Keratinocyte (primary cell): Measurements from ENCODE around the gene OLR1. TPM values are rescaled to one million over a fixed set of nuclear protein-coding genes. Genes with fewer than 3 reads are reported as not detected.
A peak's percentile ranks its signal among the peaks of the same experiment; 100 is the strongest.

Source experiments
- DNase-seq: peaks from one replicate; pipeline ENCODE4 v3.0.0-alpha.2; 2011; ENCODE audit warnings: low read depth, missing footprints, low spot score
- FAIRE-seq: peaks from 2 replicates; lab custom pipeline; 2011; peaks lifted over from hg19 to GRCh38; lab: Jason Lieb, UNC
- H2AFZ ChIP-seq: 2 replicates; pipeline ENCODE4 v1.6.0; 2012; ENCODE audit warnings: low read length, control low read depth, inconsistent platforms; ENCODE audit not compliant: control insufficient read depth
- H3K27ac ChIP-seq: 2 replicates; pipeline ENCODE4 v1.5.1; 2011; ENCODE audit warnings: low read length; ENCODE audit not compliant: control insufficient read depth, insufficient read depth
- H3K27me3 ChIP-seq: 3 replicates; pipeline ENCODE4 v1.6.0; 2011; ENCODE audit warnings: low read length; ENCODE audit not compliant: control insufficient read depth, insufficient read depth; ENCODE audit errors: extremely low read depth
- H3K36me3 ChIP-seq, 2 experiments: 2 replicates in 1 of 2; 3 replicates in 1 of 2; pipeline ENCODE4 v1.5.1; 2011; ENCODE audit warnings: low read length in 2 of 2, mild to moderate bottlenecking in 1 of 2; ENCODE audit not compliant: control insufficient read depth in 2 of 2, insufficient read depth in 2 of 2; ENCODE audit errors: extremely low read depth in 1 of 2
- H3K4me1 ChIP-seq: 3 replicates; pipeline ENCODE4 v1.5.1; 2011; ENCODE audit warnings: low read length; ENCODE audit not compliant: control insufficient read depth, insufficient read depth; ENCODE audit errors: extremely low read depth
- H3K4me2 ChIP-seq: 3 replicates; pipeline ENCODE4 v1.6.0; 2011; ENCODE audit warnings: low read depth, low read length; ENCODE audit not compliant: control insufficient read depth, insufficient read depth; ENCODE audit errors: extremely low read depth
- H3K4me3 ChIP-seq, 3 experiments: fragments of 200-600 bp in 1 of 3; sonication (generic) in 1 of 3; 2 replicates in 2 of 3; 3 replicates in 1 of 3; pipeline ENCODE4 v1.5.1; 2011 to 2016; ENCODE audit warnings: low read length in 3 of 3, mild to moderate bottlenecking in 3 of 3, control low read depth in 2 of 3, inconsistent platforms in 1 of 3, low read depth in 1 of 3, mixed read lengths in 1 of 3, mixed run types in 1 of 3, moderate library complexity in 1 of 3; ENCODE audit not compliant: control insufficient read depth in 2 of 3, insufficient read depth in 2 of 3; ENCODE audit errors: extremely low read depth in 1 of 3
- H3K79me2 ChIP-seq: 2 replicates; pipeline ENCODE4 v1.6.0; 2012; ENCODE audit warnings: low read length; ENCODE audit not compliant: control insufficient read depth, insufficient read depth
- H3K9ac ChIP-seq: 3 replicates; pipeline ENCODE4 v1.6.0; 2011; ENCODE audit warnings: low read length; ENCODE audit not compliant: control insufficient read depth, insufficient read depth; ENCODE audit errors: extremely low read depth
- H3K9me1 ChIP-seq: 3 replicates; pipeline ENCODE4 v1.6.0; 2011; ENCODE audit warnings: low read length; ENCODE audit not compliant: control insufficient read depth, insufficient read depth; ENCODE audit errors: extremely low read depth
- H3K9me3 ChIP-seq: 2 replicates; pipeline ENCODE4 v1.5.1; 2012; ENCODE audit warnings: low read depth, low read length; ENCODE audit not compliant: control insufficient read depth
- H4K20me1 ChIP-seq: 3 replicates; pipeline ENCODE4 v1.6.0; 2011; ENCODE audit warnings: low read length; ENCODE audit not compliant: control insufficient read depth, insufficient read depth; ENCODE audit errors: extremely low read depth
- EZH2 ChIP-seq: IDR thresholded peaks from one replicate; pipeline ENCODE4 v1.6.1; 2012; ENCODE audit warnings: inconsistent platforms, mild to moderate bottlenecking, low read length, moderate library complexity
- dilution Hi-C: fragments of 300-500 bp; cut with MboI; formaldehyde crosslinking; loops from one replicate; pipeline ENCODE4 v1.7.0; 2020; ENCODE audit warnings: low sequenced_read_pairs; ENCODE audit not compliant: extremely low pct_ligation_motif_present
- polyA plus RNA-seq, 5 experiments: library from polyadenylated mRNA; depleted of rRNA in 3 of 5; stranded (reverse) in 3 of 5; stranded (forward) in 1 of 5; unstranded in 1 of 5; fragments of >200 nt; gene quantifications; 1 replicate in 1 of 5; 2 replicates in 3 of 5; 3 replicates in 1 of 5; pipeline versions ENCODE4 v1.2.1 to v1.2.3, GENCODE V29; 2011 to 2012; ENCODE audit warnings: missing spikeins in 2 of 5, low read depth in 1 of 5, low replicate concordance in 1 of 5
- TF ChIP-seq, protein P1 (sequence below), 3 experiments: IDR thresholded peaks in 1 of 3; conservative IDR thresholded peaks in 1 of 3; optimal IDR thresholded peaks in 1 of 3; 2 replicates in 2 of 3; 3 replicates in 1 of 3; pipeline versions ENCODE3 to v1.5.1; 2011; ENCODE audit warnings: low read length in 3 of 3, mild to moderate bottlenecking in 3 of 3, moderate library complexity in 2 of 3, control low read depth in 1 of 3, inconsistent platforms in 1 of 3; ENCODE audit not compliant: insufficient read depth in 2 of 3; ENCODE audit errors: extremely low read depth in 1 of 3

Gene OLR1
- polyA plus RNA-seq, 1 donor (not counting 4 experiments of a cell fraction or from before 2014, with no cell fraction given) = 0.17 TPM

DNA sequence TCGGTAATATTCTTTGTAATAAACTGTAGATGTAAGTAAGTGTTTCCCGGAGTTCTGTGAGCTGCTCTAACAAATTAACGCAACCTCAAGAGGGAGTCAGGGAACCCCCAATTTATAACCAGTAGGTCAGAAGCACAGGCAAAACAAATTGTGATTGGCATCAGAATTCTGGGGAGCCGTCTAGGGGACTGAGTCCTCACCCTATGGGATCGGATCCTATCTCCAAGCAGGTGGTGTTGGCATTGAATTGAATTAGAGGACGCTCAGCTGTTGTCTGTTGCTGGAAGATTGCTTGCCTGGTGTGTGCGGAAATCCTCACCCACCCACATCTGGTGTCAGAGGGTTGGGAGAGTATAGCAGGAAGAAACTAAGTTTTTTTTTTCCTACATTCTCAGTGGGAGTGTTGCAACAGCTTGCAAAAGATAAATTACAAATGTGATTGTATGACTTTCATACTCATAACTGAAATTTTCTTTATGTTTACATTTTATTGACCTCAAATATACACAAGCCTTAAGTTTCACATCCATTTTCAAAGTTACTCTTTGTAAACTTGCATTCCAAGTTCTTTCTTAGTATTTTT, 12.4 kb upstream of the OLR1 start:
- no peak overlapping the region for H3K4me3 ChIP-seq
- no peak overlapping the region for H3K4me2 ChIP-seq
- H3K79me2 ChIP-seq = no peaks in the 10 kb centered on the region
- no peaks in the 10 kb centered on the region for H3K27me3 ChIP-seq
- FAIRE-seq (no peak), DNase-seq (no peak)
- no peak overlapping the region for H2AFZ ChIP-seq
- H3K9ac ChIP-seq = no peak overlapping the region
- H3K9me3 ChIP-seq = no peaks in the 10 kb centered on the region
- no peaks in the 10 kb centered on the region for H4K20me1 ChIP-seq
- H3K36me3 ChIP-seq = no peaks in the 10 kb centered on the region
- dilution Hi-C loops = no loop called here
- H3K9me1 ChIP-seq = no peaks in the 10 kb centered on the region
- peaks cover 24% of the 10 kb centered on the region for H3K4me1 ChIP-seq
- no peak overlapping the region for H3K27ac ChIP-seq
- TF ChIP-seq EZH2 = no peak
- TF ChIP-seq, protein P1, sequence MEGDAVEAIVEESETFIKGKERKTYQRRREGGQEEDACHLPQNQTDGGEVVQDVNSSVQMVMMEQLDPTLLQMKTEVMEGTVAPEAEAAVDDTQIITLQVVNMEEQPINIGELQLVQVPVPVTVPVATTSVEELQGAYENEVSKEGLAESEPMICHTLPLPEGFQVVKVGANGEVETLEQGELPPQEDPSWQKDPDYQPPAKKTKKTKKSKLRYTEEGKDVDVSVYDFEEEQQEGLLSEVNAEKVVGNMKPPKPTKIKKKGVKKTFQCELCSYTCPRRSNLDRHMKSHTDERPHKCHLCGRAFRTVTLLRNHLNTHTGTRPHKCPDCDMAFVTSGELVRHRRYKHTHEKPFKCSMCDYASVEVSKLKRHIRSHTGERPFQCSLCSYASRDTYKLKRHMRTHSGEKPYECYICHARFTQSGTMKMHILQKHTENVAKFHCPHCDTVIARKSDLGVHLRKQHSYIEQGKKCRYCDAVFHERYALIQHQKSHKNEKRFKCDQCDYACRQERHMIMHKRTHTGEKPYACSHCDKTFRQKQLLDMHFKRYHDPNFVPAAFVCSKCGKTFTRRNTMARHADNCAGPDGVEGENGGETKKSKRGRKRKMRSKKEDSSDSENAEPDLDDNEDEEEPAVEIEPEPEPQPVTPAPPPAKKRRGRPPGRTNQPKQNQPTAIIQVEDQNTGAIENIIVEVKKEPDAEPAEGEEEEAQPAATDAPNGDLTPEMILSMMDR (optimal IDR thresholded peaks at IDR 0.05 in 1 of 3, IDR thresholded peaks at IDR 0.05 in 1 of 3, conservative IDR thresholded peaks at IDR 0.05 in 1 of 3; ENCODE audit: extremely low read depth in 1 of 3, insufficient read depth in 2 of 3, low read length in 3 of 3) = no peak

GRCh38 chr12:10182354-10183049, 10.6 kb upstream of the OLR1 start:
- H3K27me3 ChIP-seq = no peaks in the 10 kb centered on the region
- no peaks in the 10 kb centered on the region for H3K9me3 ChIP-seq
- H3K27ac ChIP-seq = peak overlapping the region; percentile 27
- no peak overlapping the region for H3K4me3 ChIP-seq
- FAIRE-seq = peak; percentile 20
- TF ChIP-seq EZH2 = no peak
- TF ChIP-seq, protein P1 (optimal IDR thresholded peaks at IDR 0.05 in 1 of 3, IDR thresholded peaks at IDR 0.05 in 1 of 3, conservative IDR thresholded peaks at IDR 0.05 in 1 of 3; ENCODE audit: extremely low read depth in 1 of 3, insufficient read depth in 2 of 3, low read length in 3 of 3) = no peak
- no peak overlapping the region for H3K4me2 ChIP-seq
- dilution Hi-C loops = no loop called here
- no peaks in the 10 kb centered on the region for H3K79me2 ChIP-seq
- H3K9ac ChIP-seq = no peak overlapping the region
- no peaks in the 10 kb centered on the region for H3K36me3 ChIP-seq
- H3K9me1 ChIP-seq = no peaks in the 10 kb centered on the region
- peaks cover 32% of the 10 kb centered on the region for H3K4me1 ChIP-seq
- DNase-seq = no peak
- H2AFZ ChIP-seq = no peak overlapping the region
- H4K20me1 ChIP-seq = no peaks in the 10 kb centered on the region
